Measurements from ENCODE around the gene SLC22A14. TPM values are rescaled to one million over a fixed set of nuclear protein-coding genes. Genes with fewer than 3 reads are reported as not detected.

The SLC22A14 gene
- total RNA-seq, 1 experiment from 2014 or later: not detected

DNA sequence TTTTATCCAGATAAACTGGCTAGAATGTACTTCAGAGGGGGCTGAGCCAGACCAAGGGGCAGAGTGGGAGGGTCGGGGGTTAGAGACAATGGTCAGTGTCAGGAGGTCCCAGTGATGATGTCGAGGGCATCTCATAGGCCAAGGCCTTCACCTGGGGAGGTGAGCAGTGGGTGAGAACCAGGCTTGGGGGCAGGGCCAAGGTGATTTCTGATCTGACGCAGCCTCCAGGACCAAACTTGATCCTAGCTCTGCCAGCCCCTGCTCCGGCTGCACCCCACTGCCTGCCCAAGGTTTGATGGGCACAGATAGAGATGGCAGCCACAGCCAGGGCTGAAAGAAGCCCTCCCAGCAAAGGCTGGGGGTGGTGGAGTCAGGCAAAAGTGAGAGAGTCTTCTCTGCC is 79.4 kb downstream of the SLC22A14 start:
- Mint-ChIP-seq H3K9me3 (peaks cover 29% of the 10 kb centered on the region), H3K4me3 (no peak overlapping the region), H3K4me1 (no peaks in the 10 kb centered on the region), H3K27ac (no peak overlapping the region), H3K36me3 (peaks cover 36% of the 10 kb centered on the region), H3K27me3 (ENCODE audit: low read depth) (no peaks in the 10 kb centered on the region)
- ChIA-PET CTCF (no interaction called here), POLR2A (no interaction called here)
- DNase-seq (ENCODE audit: low spot score): no peak
- no peak for TF ChIP-seq KAT7 (CRISPR knock-in tag; IDR thresholded peaks at IDR 0.05; ENCODE audit: borderline replicate concordance)
- TF ChIP-seq, protein P1, sequence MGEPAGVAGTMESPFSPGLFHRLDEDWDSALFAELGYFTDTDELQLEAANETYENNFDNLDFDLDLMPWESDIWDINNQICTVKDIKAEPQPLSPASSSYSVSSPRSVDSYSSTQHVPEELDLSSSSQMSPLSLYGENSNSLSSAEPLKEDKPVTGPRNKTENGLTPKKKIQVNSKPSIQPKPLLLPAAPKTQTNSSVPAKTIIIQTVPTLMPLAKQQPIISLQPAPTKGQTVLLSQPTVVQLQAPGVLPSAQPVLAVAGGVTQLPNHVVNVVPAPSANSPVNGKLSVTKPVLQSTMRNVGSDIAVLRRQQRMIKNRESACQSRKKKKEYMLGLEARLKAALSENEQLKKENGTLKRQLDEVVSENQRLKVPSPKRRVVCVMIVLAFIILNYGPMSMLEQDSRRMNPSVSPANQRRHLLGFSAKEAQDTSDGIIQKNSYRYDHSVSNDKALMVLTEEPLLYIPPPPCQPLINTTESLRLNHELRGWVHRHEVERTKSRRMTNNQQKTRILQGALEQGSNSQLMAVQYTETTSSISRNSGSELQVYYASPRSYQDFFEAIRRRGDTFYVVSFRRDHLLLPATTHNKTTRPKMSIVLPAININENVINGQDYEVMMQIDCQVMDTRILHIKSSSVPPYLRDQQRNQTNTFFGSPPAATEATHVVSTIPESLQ (CRISPR knock-in tag; IDR thresholded peaks at IDR 0.05): no peak
- no peak for TF ChIP-seq ESRRA (CRISPR knock-in tag; IDR thresholded peaks at IDR 0.05; ENCODE audit: borderline replicate concordance)
- no peak for TF ChIP-seq GRHL2 (CRISPR knock-in tag; IDR thresholded peaks at IDR 0.05; ENCODE audit: insufficient replicate concordance, severe bottlenecking)
- no peak for TF ChIP-seq ZBTB21 (CRISPR knock-in tag; IDR thresholded peaks at IDR 0.05; ENCODE audit: borderline replicate concordance)
- no peak for TF ChIP-seq ARID4B (CRISPR knock-in tag; IDR thresholded peaks at IDR 0.05; ENCODE audit: borderline replicate concordance)
- no peak for TF ChIP-seq ZNF532 (CRISPR knock-in tag; IDR thresholded peaks at IDR 0.05; ENCODE audit: borderline replicate concordance)
- no peak for TF ChIP-seq RELA (CRISPR knock-in tag; IDR thresholded peaks at IDR 0.05; ENCODE audit: borderline replicate concordance)
- TF ChIP-seq HMGA2 (CRISPR knock-in tag; IDR thresholded peaks at IDR 0.05): no peak
- TF ChIP-seq, protein P2, sequence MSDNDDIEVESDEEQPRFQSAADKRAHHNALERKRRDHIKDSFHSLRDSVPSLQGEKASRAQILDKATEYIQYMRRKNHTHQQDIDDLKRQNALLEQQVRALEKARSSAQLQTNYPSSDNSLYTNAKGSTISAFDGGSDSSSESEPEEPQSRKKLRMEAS (CRISPR knock-in tag; IDR thresholded peaks at IDR 0.05): no peak
- no peak for ATAC-seq

GRCh38 chr3:38362825-38363224 is 80.7 kb downstream of the SLC22A14 start:
- H3K4me1 Mint-ChIP-seq: no peaks in the 10 kb centered on the region
- peaks cover 27% of the 10 kb centered on the region for H3K36me3 Mint-ChIP-seq
- POLR2A ChIA-PET: no interaction called here
- no peaks in the 10 kb centered on the region for H3K27me3 Mint-ChIP-seq (ENCODE audit: low read depth)
- H3K4me3 Mint-ChIP-seq: no peak overlapping the region
- CTCF ChIA-PET: no interaction called here
- no peak for DNase-seq (ENCODE audit: low spot score)
- no peak for ATAC-seq
- H3K27ac Mint-ChIP-seq: no peak overlapping the region
- H3K9me3 Mint-ChIP-seq: peaks cover 22% of the 10 kb centered on the region
- TF ChIP-seq, protein P3, sequence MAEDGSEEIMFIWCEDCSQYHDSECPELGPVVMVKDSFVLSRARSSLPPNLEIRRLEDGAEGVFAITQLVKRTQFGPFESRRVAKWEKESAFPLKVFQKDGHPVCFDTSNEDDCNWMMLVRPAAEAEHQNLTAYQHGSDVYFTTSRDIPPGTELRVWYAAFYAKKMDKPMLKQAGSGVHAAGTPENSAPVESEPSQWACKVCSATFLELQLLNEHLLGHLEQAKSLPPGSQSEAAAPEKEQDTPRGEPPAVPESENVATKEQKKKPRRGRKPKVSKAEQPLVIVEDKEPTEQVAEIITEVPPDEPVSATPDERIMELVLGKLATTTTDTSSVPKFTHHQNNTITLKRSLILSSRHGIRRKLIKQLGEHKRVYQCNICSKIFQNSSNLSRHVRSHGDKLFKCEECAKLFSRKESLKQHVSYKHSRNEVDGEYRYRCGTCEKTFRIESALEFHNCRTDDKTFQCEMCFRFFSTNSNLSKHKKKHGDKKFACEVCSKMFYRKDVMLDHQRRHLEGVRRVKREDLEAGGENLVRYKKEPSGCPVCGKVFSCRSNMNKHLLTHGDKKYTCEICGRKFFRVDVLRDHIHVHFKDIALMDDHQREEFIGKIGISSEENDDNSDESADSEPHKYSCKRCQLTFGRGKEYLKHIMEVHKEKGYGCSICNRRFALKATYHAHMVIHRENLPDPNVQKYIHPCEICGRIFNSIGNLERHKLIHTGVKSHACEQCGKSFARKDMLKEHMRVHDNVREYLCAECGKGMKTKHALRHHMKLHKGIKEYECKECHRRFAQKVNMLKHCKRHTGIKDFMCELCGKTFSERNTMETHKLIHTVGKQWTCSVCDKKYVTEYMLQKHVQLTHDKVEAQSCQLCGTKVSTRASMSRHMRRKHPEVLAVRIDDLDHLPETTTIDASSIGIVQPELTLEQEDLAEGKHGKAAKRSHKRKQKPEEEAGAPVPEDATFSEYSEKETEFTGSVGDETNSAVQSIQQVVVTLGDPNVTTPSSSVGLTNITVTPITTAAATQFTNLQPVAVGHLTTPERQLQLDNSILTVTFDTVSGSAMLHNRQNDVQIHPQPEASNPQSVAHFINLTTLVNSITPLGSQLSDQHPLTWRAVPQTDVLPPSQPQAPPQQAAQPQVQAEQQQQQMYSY (CRISPR knock-in tag; IDR thresholded peaks at IDR 0.05): no peak
- TF ChIP-seq NR2C2 (CRISPR knock-in tag; IDR thresholded peaks at IDR 0.05) (no peak), RELA (CRISPR knock-in tag; IDR thresholded peaks at IDR 0.05; ENCODE audit: borderline replicate concordance) (no peak), ARID4B (CRISPR knock-in tag; IDR thresholded peaks at IDR 0.05; ENCODE audit: borderline replicate concordance) (no peak)
- TF ChIP-seq, protein P4, sequence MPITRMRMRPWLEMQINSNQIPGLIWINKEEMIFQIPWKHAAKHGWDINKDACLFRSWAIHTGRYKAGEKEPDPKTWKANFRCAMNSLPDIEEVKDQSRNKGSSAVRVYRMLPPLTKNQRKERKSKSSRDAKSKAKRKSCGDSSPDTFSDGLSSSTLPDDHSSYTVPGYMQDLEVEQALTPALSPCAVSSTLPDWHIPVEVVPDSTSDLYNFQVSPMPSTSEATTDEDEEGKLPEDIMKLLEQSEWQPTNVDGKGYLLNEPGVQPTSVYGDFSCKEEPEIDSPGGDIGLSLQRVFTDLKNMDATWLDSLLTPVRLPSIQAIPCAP (CRISPR knock-in tag; IDR thresholded peaks at IDR 0.05): no peak
